HepG2 (cell line): Measurements from ENCODE around the gene UEVLD. TPM values are rescaled to one million over a fixed set of nuclear protein-coding genes. Genes with fewer than 3 reads are reported as not detected.
A peak's percentile ranks its signal among the peaks of the same experiment; 100 is the strongest.

Experiments used
- ARID4A ChIP-seq: sonication (generic); formaldehyde crosslinking; IDR thresholded peaks from 2 replicates; pipeline ENCODE4 v1.5.0; 2020; ENCODE audit warnings: mild to moderate bottlenecking, missing genetic modification reagents, borderline replicate concordance
- DMAP1 ChIP-seq: IDR thresholded peaks from 2 replicates; pipeline ENCODE4 v1.6.1; 2016
- DMTF1 ChIP-seq: sonication (generic); formaldehyde crosslinking; IDR thresholded peaks from 2 replicates; pipeline ENCODE4 v1.4.0; 2020; ENCODE audit warnings: mild to moderate bottlenecking, missing genetic modification reagents
- KLF15 ChIP-seq: sonication (generic); formaldehyde crosslinking; IDR thresholded peaks from 2 replicates; pipeline ENCODE4 v1.8.1; 2023; ENCODE audit warnings: borderline replicate concordance, mild to moderate bottlenecking, inconsistent platforms, missing genetic modification reagents, mixed read lengths
- MBD4 ChIP-seq: IDR thresholded peaks from 2 replicates; pipeline ENCODE4 v1.6.1; 2012; ENCODE audit warnings: low read length, inconsistent platforms, borderline replicate concordance
- MTF1 ChIP-seq: sonication (generic); formaldehyde crosslinking; IDR thresholded peaks from 2 replicates; pipeline ENCODE4 v1.5.0; 2020; ENCODE audit warnings: missing genetic modification reagents
- NFATC3 ChIP-seq: sonication (generic); formaldehyde crosslinking; IDR thresholded peaks from 2 replicates; pipeline ENCODE4 v1.5.1; 2020; ENCODE audit warnings: mild to moderate bottlenecking, missing genetic modification reagents
- NFRKB ChIP-seq: fragments of 450-650 bp; IDR thresholded peaks from 2 replicates; pipeline ENCODE4 v1.6.1; 2017
- SETDB1 ChIP-seq: sonication (generic); formaldehyde crosslinking; IDR thresholded peaks from 2 replicates; pipeline ENCODE4 v1.5.1; 2020; ENCODE audit warnings: missing genetic modification reagents, mild to moderate bottlenecking, borderline replicate concordance
- SKI ChIP-seq: fragments of 450-650 bp; IDR thresholded peaks from one replicate; pipeline ENCODE4 v1.6.1; 2018; ENCODE audit warnings: mild to moderate bottlenecking; ENCODE audit not compliant: partially characterized antibody
- SRSF4 ChIP-seq: fragments of 200-400 bp; formaldehyde crosslinking; IDR thresholded peaks from one replicate; pipeline ENCODE4 v1.6.1; 2018; ENCODE audit warnings: mild to moderate bottlenecking, low read depth, low read length, moderate library complexity; ENCODE audit not compliant: poor library complexity, severe bottlenecking
- SUZ12 ChIP-seq: fragments of 150-350 bp; IDR thresholded peaks from 2 replicates; pipeline ENCODE4 v1.6.1; 2014; ENCODE audit warnings: low read depth, low read length
- SYNCRIP ChIP-seq: fragments of 200-400 bp; formaldehyde crosslinking; IDR thresholded peaks from 2 replicates; pipeline ENCODE4 v1.6.1; 2018; ENCODE audit warnings: mild to moderate bottlenecking, low read depth, low read length; ENCODE audit not compliant: insufficient read depth
- ZC3H13 ChIP-seq: sonication (generic); formaldehyde crosslinking; IDR thresholded peaks from 2 replicates; pipeline ENCODE4 v1.8.1; 2023; ENCODE audit warnings: mild to moderate bottlenecking, missing genetic modification reagents, moderate library complexity
- ZFAT ChIP-seq: sonication (generic); formaldehyde crosslinking; conservative IDR thresholded peaks from 2 replicates; pipeline ENCODE4 v1.8.1; 2023; ENCODE audit warnings: missing genetic modification reagents, inconsistent platforms
- ZFP37 ChIP-seq: sonication (generic); formaldehyde crosslinking; IDR thresholded peaks from 2 replicates; pipeline ENCODE4 v1.4.0; 2020; ENCODE audit warnings: missing genetic modification reagents, borderline replicate concordance
- ZMAT5 ChIP-seq: sonication (generic); formaldehyde crosslinking; IDR thresholded peaks from 2 replicates; pipeline ENCODE4 v1.5.0; 2020; ENCODE audit warnings: mild to moderate bottlenecking, low read depth, missing genetic modification reagents, borderline replicate concordance
- ZNF414 ChIP-seq: sonication (generic); formaldehyde crosslinking; IDR thresholded peaks from 2 replicates; pipeline ENCODE4 v1.5.0; 2020; ENCODE audit warnings: missing genetic modification reagents
- ZNF724P ChIP-seq: sonication (generic); formaldehyde crosslinking; IDR thresholded peaks from 2 replicates; pipeline ENCODE4 v1.8.0; 2022; ENCODE audit warnings: missing genetic modification reagents, borderline replicate concordance
- ZNF784 ChIP-seq: sonication (generic); formaldehyde crosslinking; IDR thresholded peaks from 2 replicates; pipeline ENCODE4 v1.5.1; 2020; ENCODE audit warnings: missing genetic modification reagents, mild to moderate bottlenecking, borderline replicate concordance
- ZSCAN12 ChIP-seq: sonication (generic); formaldehyde crosslinking; IDR thresholded peaks from 2 replicates; pipeline ENCODE4 v1.9.0; 2021; ENCODE audit warnings: mild to moderate bottlenecking, missing genetic modification reagents
- ZSCAN22 ChIP-seq: sonication (generic); formaldehyde crosslinking; IDR thresholded peaks from 2 replicates; pipeline ENCODE4 v1.4.0; 2020; ENCODE audit warnings: mild to moderate bottlenecking, missing genetic modification reagents
- polyA plus RNA-seq, 8 experiments: library from polyadenylated mRNA; depleted of rRNA in 3 of 8; stranded (reverse) in 7 of 8; unstranded in 1 of 8; fragments of >200 nt; fragmentation: Illumina TruSeq in 4 of 8; extraction: Trizol in 4 of 8; gene quantifications; 2 replicates each; pipeline versions ENCODE4 v1.2.1 to v1.2.3, GENCODE V29; 2011 to 2016; ENCODE audit warnings: low read depth in 4 of 8, missing spikeins in 1 of 8, mixed read lengths in 1 of 8; ENCODE audit not compliant: insufficient read depth in 1 of 8
- total RNA-seq, 5 experiments: library from RNA; depleted of rRNA; stranded (reverse); fragments of >200 nt; fragmentation: Illumina TruSeq; extraction: Trizol; gene quantifications; 2 replicates each; pipeline ENCODE4 v1.2.3, GENCODE V29; 2016; ENCODE audit warnings: low read depth in 1 of 5

Gene UEVLD
- total and polyA plus RNA-seq, 2 of the 13 experiments (the other 11 are each of a cell fraction or from before 2014, with no cell fraction given), result 5.7 to 13.7 TPM

GRCh38 chr11:18526521-18527296, 61.8 kb downstream of the UEVLD start, which contains the start of gene TSG101 (continued):
- TF ChIP-seq ARID4A (CRISPR knock-in tag) (peak; percentile 97), SKI (no peak), SRSF4 (no peak), ZNF724P (CRISPR knock-in tag) (peak; percentile 77; the same call in 1 of the 2 replicates), MBD4 (no peak), NFRKB (no peak), MTF1 (no peak), SETDB1 (CRISPR knock-in tag) (no peak), SYNCRIP (no peak), ZFAT (CRISPR knock-in tag) (no peak), ZNF414 (CRISPR knock-in tag) (peak; percentile 68; the same call in 1 of the 2 replicates), NFATC3 (CRISPR knock-in tag) (0 out of 2 replicates have a peak, but pooled peaks have one; percentile 69), SUZ12 (no peak), ZMAT5 (CRISPR knock-in tag) (no peak), KLF15 (CRISPR knock-in tag) (peak; percentile 19; the same call in 1 of the 2 replicates), ZFP37 (CRISPR knock-in tag) (no peak), DMTF1 (no peak), ZC3H13 (peak; percentile 71), DMAP1 (CRISPR knock-in tag) (peak; percentile 91), ZSCAN12 (CRISPR knock-in tag) (no peak), ZSCAN22 (CRISPR knock-in tag) (no peak), ZNF784 (peak; percentile 94)
